SK-N-SH (cell line): Measurements from ENCODE around the gene SERPINA1. TPM values are rescaled to one million over a fixed set of nuclear protein-coding genes. Genes with fewer than 3 reads are reported as not detected.

Source experiments
- CTCF ChIA-PET: fragments of 300-600, 350-600 bp; formaldehyde crosslinking; extraction: SDS; loops from one replicate; lab custom pipeline; 2021; lab: Yijun Ruan, JAX
- POLR2A ChIA-PET: fragments of 350-600 bp; sonication (Branson Sonifier 250); formaldehyde crosslinking; extraction: SDS; loops from one replicate; lab custom pipeline; 2020; ENCODE audit warnings: antibody characterized with exemption, inconsistent platforms; lab: Yijun Ruan, JAX
- DNase-seq: peaks from one replicate; pipeline ENCODE4 v3.0.0; 2012
- H2AFZ ChIP-seq: fragments of 200-600 bp; sonication (generic); 2 replicates; pipeline ENCODE4 v1.8.1; 2016; ENCODE audit warnings: antibody characterized with exemption, mild to moderate bottlenecking, low read depth
- H3F3A ChIP-seq: fragments of 200-600 bp; sonication (generic); replicated peaks from 2 replicates; pipeline ENCODE3; 2016; ENCODE audit warnings: antibody characterized with exemption, mild to moderate bottlenecking; ENCODE audit not compliant: insufficient read depth
- H3K27ac ChIP-seq, 2 experiments: fragments of 200-500 bp in 1 of 2; fragments of 200-600 bp in 1 of 2; sonication (Bioruptor generic) in 1 of 2; sonication (generic), shearing (Covaris generic) in 1 of 2; 2 replicates each; pipeline versions ENCODE4 v1.5.1 to v1.6.1; 2014 to 2016; ENCODE audit warnings: low read depth in 2 of 2, inconsistent platforms in 1 of 2, low read length in 1 of 2, mild to moderate bottlenecking in 1 of 2, mixed read lengths in 1 of 2
- H3K27me3 ChIP-seq: fragments of 200-600 bp; sonication (generic), shearing (Covaris generic); 2 replicates; pipeline ENCODE4 v1.6.1; 2016; ENCODE audit warnings: mixed run types; ENCODE audit not compliant: insufficient read depth
- H3K36me3 ChIP-seq, 2 experiments: fragments of 200-500 bp in 1 of 2; fragments of 200-600 bp in 1 of 2; sonication (Bioruptor generic) in 1 of 2; sonication (generic) in 1 of 2; replicated peaks in 1 of 2; 2 replicates each; pipeline versions ENCODE3 to v1.5.1; 2014 to 2016; ENCODE audit warnings: low read length in 1 of 2, mild to moderate bottlenecking in 1 of 2; ENCODE audit not compliant: insufficient read depth in 2 of 2, control insufficient read depth in 1 of 2
- H3K4me1 ChIP-seq, 2 experiments: fragments of 200-500 bp in 1 of 2; fragments of 200-600 bp in 1 of 2; sonication (Bioruptor generic) in 1 of 2; sonication (generic), shearing (Covaris generic) in 1 of 2; 2 replicates each; pipeline versions ENCODE4 v1.5.1 to v1.6.1; 2014 to 2016; ENCODE audit warnings: low read depth in 1 of 2, low read length in 1 of 2, mixed run types in 1 of 2; ENCODE audit not compliant: insufficient read depth in 2 of 2, control insufficient read depth in 1 of 2
- H3K4me2 ChIP-seq: fragments of 200-600 bp; sonication (generic), shearing (Covaris generic); 2 replicates; pipeline ENCODE4 v1.6.1; 2017; ENCODE audit warnings: mixed run types
- H3K4me3 ChIP-seq, 2 experiments: fragments of 200-500 bp in 1 of 2; fragments of 200-600 bp in 1 of 2; sonication (Bioruptor generic) in 1 of 2; sonication (generic), shearing (Covaris generic) in 1 of 2; 2 replicates each; pipeline versions ENCODE4 v1.5.1 to v1.8.1; 2014 to 2016; ENCODE audit warnings: low read depth in 2 of 2, inconsistent platforms in 1 of 2, low read length in 1 of 2, mild to moderate bottlenecking in 1 of 2, mixed read lengths in 1 of 2, moderate library complexity in 1 of 2
- H3K79me2 ChIP-seq: fragments of 200-600 bp; sonication (generic); 2 replicates; pipeline ENCODE4 v1.8.1; 2017; ENCODE audit warnings: mild to moderate bottlenecking; ENCODE audit not compliant: insufficient read depth
- H3K9ac ChIP-seq: fragments of 200-600 bp; sonication (generic); 2 replicates; pipeline ENCODE4 v1.6.1; 2017; ENCODE audit warnings: mixed run types
- H3K9me2 ChIP-seq: fragments of 200-600 bp; sonication (generic); 2 replicates; pipeline ENCODE4 v1.6.1; 2017; ENCODE audit warnings: mixed run types
- H3K9me3 ChIP-seq: fragments of 200-600 bp; sonication (generic); 2 replicates; pipeline ENCODE4 v1.6.1; 2017; ENCODE audit warnings: mixed run types, mild to moderate bottlenecking, moderate library complexity
- H4K20me1 ChIP-seq: fragments of 200-600 bp; sonication (generic); 2 replicates; pipeline ENCODE4 v1.6.1; 2017; ENCODE audit warnings: mild to moderate bottlenecking, mixed run types; ENCODE audit not compliant: insufficient read depth
- CHD2 ChIP-seq: fragments of 150-350 bp; IDR thresholded peaks from 2 replicates; pipeline ENCODE4 v1.6.1; 2018; ENCODE audit warnings: low read length; ENCODE audit not compliant: partially characterized antibody
- EZH2phosphoT487 ChIP-seq: fragments of 200-600 bp; sonication (generic); IDR thresholded peaks from 2 replicates; pipeline ENCODE4 v1.6.1; 2017; ENCODE audit warnings: low read depth, mixed run types, mild to moderate bottlenecking, antibody characterized with exemption, moderate library complexity, borderline replicate concordance
- FOSL2 ChIP-seq: IDR thresholded peaks from 2 replicates; pipeline ENCODE4 v1.4.0; 2012; ENCODE audit warnings: low read depth, mild to moderate bottlenecking, moderate library complexity, borderline replicate concordance
- FOXJ3 ChIP-seq: sonication (generic); formaldehyde crosslinking; IDR thresholded peaks from 2 replicates; pipeline ENCODE4 v1.5.1; 2020; ENCODE audit warnings: mild to moderate bottlenecking, missing genetic modification reagents
- GABPA ChIP-seq: IDR thresholded peaks from 2 replicates; pipeline ENCODE4 v1.4.0; 2012; ENCODE audit warnings: low read depth, mild to moderate bottlenecking
- GATA2 ChIP-seq: sonication (generic); formaldehyde crosslinking; IDR thresholded peaks from 2 replicates; pipeline ENCODE4 v1.5.0; 2020; ENCODE audit warnings: mild to moderate bottlenecking, missing genetic modification reagents
- JUND ChIP-seq: IDR thresholded peaks from 2 replicates; pipeline ENCODE4 v1.4.0; 2012
- MAX ChIP-seq: IDR thresholded peaks from 2 replicates; pipeline ENCODE4 v1.4.0; 2012; ENCODE audit warnings: low read depth
- MEF2A ChIP-seq: IDR thresholded peaks from 2 replicates; pipeline ENCODE4 v1.4.0; 2012; ENCODE audit warnings: low read depth, borderline replicate concordance
- MXI1 ChIP-seq: IDR thresholded peaks from 2 replicates; pipeline ENCODE4 v1.6.1; 2012; ENCODE audit warnings: mild to moderate bottlenecking, low read depth, low read length, improper control_type of control experiment
- NFIC ChIP-seq: IDR thresholded peaks from 2 replicates; pipeline ENCODE4 v1.4.0; 2012; ENCODE audit warnings: borderline replicate concordance
- PBX3 ChIP-seq: IDR thresholded peaks from 2 replicates; pipeline ENCODE4; 2012
- RCOR1 ChIP-seq: fragments of 150-350 bp; IDR thresholded peaks from 2 replicates; pipeline ENCODE4 v1.6.1; 2017; ENCODE audit warnings: antibody characterized with exemption, low read length
- RXRA ChIP-seq: IDR thresholded peaks from 2 replicates; pipeline ENCODE4 v1.4.0; 2012; ENCODE audit warnings: low read depth, mild to moderate bottlenecking, borderline replicate concordance
- TAF1 ChIP-seq: IDR thresholded peaks from 2 replicates; pipeline ENCODE4 v1.6.1; 2012; ENCODE audit warnings: low read depth, mild to moderate bottlenecking, low read length, moderate library complexity, borderline replicate concordance
- TCF12 ChIP-seq: IDR thresholded peaks from 2 replicates; pipeline ENCODE4 v1.4.0; 2012
- YY1 ChIP-seq: IDR thresholded peaks from 2 replicates; pipeline ENCODE4 v1.4.0; 2012; ENCODE audit warnings: low read depth, mild to moderate bottlenecking
- WGBS: methylation state at CpG from one replicate; pipeline ENCODE4 v1.1.6; 2017; ENCODE audit warnings: low lambda C conversion rate; 5-methylcytosine and 5-hydroxymethylcytosine counted together
- polyA plus RNA-seq, 3 experiments: library from polyadenylated mRNA; depleted of rRNA; stranded (reverse); fragments of >200 nt; gene quantifications; 2 replicates each; pipeline ENCODE4 v1.2.3, GENCODE V29; 2012
- TF ChIP-seq, protein P1 (sequence below): IDR thresholded peaks from 2 replicates; pipeline ENCODE4 v1.4.0; 2012; ENCODE audit warnings: low read depth, borderline replicate concordance
- TF ChIP-seq, protein P2 (sequence below): fragments of 150-350 bp; IDR thresholded peaks from 2 replicates; pipeline ENCODE4 v1.6.1; 2017; ENCODE audit warnings: antibody characterized with exemption, low read length, low read depth, borderline replicate concordance
- TF ChIP-seq, protein P3 (sequence below): IDR thresholded peaks from 2 replicates; pipeline ENCODE4 v1.6.1; 2012; ENCODE audit warnings: mild to moderate bottlenecking, low read depth, low read length, moderate library complexity

SERPINA1 gene
- polyA plus RNA-seq, 1 of the 3 experiments (the other 2 are of a cell fraction) = 11.3 TPM

DNA sequence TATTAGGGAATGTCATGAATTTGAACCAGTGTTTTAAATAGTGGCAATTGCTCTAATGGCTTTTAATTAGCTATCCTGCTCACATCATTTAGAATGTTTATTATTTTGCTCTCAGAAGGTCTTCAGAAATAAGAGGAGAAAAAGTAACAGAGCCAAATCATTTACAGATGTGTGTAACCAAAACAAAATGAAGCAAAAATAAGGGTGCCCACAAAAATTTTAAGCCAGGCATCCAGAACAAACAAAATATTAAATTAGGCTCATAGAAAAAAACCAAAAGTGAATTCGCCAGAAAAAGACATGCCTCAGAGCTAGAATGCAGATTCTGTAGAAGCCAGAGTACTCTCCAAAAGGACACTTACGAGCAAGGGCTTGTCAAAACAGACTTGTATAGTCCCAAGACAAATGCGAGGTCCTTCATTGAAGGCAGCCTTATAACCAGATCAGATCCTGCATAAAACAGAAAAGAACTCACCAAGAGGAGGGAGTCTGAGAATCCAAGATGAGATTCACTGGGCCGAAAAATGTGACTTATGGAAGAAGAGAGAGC lies 20.2 kb upstream of the SERPINA1 start:
- Histone ChIP-seq H3K27ac (no peak overlapping the region), H3F3A (no peaks in the 10 kb centered on the region), H3K9me2 (no peaks in the 10 kb centered on the region), H3K9ac (no peak overlapping the region), H3K4me1 (no peaks in the 10 kb centered on the region), H3K4me2 (no peak overlapping the region), H3K9me3 (no peaks in the 10 kb centered on the region; the same call in 1 of the 2 replicates), H3K79me2 (no peaks in the 10 kb centered on the region), H3K27me3 (no peaks in the 10 kb centered on the region), H4K20me1 (no peaks in the 10 kb centered on the region), H2AFZ (no peak overlapping the region), H3K4me3 (no peak overlapping the region), H3K36me3 (no peaks in the 10 kb centered on the region)
- 40% methylated on average over 4 of the region's 4 CpGs for WGBS
- ChIA-PET CTCF (interaction anchor here (1.2 kb wide), 1 partner anchor 15 kb away, joined by 4 read pairs; no protein-coding TSS in a partner anchor), POLR2A (no interaction called here)
- TF ChIP-seq TAF1 (no peak), GATA2 (CRISPR knock-in tag) (no peak), MXI1 (no peak), EZH2phosphoT487 (no peak), NFIC (no peak), RXRA (no peak), TCF12 (no peak), MAX (no peak), RCOR1 (no peak), MEF2A (no peak), PBX3 (no peak), JUND (no peak), GABPA (no peak), YY1 (no peak), FOXJ3 (no peak), FOSL2 (no peak), CHD2 (no peak)
- TF ChIP-seq, protein P1, sequence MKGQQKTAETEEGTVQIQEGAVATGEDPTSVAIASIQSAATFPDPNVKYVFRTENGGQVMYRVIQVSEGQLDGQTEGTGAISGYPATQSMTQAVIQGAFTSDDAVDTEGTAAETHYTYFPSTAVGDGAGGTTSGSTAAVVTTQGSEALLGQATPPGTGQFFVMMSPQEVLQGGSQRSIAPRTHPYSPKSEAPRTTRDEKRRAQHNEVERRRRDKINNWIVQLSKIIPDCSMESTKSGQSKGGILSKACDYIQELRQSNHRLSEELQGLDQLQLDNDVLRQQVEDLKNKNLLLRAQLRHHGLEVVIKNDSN = no peak
- TF ChIP-seq, protein P2, sequence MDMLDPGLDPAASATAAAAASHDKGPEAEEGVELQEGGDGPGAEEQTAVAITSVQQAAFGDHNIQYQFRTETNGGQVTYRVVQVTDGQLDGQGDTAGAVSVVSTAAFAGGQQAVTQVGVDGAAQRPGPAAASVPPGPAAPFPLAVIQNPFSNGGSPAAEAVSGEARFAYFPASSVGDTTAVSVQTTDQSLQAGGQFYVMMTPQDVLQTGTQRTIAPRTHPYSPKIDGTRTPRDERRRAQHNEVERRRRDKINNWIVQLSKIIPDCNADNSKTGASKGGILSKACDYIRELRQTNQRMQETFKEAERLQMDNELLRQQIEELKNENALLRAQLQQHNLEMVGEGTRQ = no peak
- TF ChIP-seq, protein P3, sequence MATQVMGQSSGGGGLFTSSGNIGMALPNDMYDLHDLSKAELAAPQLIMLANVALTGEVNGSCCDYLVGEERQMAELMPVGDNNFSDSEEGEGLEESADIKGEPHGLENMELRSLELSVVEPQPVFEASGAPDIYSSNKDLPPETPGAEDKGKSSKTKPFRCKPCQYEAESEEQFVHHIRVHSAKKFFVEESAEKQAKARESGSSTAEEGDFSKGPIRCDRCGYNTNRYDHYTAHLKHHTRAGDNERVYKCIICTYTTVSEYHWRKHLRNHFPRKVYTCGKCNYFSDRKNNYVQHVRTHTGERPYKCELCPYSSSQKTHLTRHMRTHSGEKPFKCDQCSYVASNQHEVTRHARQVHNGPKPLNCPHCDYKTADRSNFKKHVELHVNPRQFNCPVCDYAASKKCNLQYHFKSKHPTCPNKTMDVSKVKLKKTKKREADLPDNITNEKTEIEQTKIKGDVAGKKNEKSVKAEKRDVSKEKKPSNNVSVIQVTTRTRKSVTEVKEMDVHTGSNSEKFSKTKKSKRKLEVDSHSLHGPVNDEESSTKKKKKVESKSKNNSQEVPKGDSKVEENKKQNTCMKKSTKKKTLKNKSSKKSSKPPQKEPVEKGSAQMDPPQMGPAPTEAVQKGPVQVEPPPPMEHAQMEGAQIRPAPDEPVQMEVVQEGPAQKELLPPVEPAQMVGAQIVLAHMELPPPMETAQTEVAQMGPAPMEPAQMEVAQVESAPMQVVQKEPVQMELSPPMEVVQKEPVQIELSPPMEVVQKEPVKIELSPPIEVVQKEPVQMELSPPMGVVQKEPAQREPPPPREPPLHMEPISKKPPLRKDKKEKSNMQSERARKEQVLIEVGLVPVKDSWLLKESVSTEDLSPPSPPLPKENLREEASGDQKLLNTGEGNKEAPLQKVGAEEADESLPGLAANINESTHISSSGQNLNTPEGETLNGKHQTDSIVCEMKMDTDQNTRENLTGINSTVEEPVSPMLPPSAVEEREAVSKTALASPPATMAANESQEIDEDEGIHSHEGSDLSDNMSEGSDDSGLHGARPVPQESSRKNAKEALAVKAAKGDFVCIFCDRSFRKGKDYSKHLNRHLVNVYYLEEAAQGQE = no peak
- no peak for DNase-seq
